OCI-LY7 (cell line): Measurements from ENCODE around the gene DNMT3A. TPM values are rescaled to one million over a fixed set of nuclear protein-coding genes. Genes with fewer than 3 reads are reported as not detected.

Source experiments
- BruUV-seq: library from RNA; stranded (reverse); fragments of 400-500 nt; replicated peaks from 2 replicates; lab custom pipeline; 2021; lab: Mats Ljungman, UMichigan
- CTCF ChIA-PET: fragments of 300-600 bp; sonication (Branson Sonifier 250); formaldehyde crosslinking; loops from one replicate; lab custom pipeline; 2022; ENCODE audit warnings: antibody characterized with exemption; ENCODE audit not compliant: unreplicated experiment; lab: Charles Lee
- POLR2A ChIA-PET: fragments of 300-600 bp; sonication (Branson Sonifier 250); formaldehyde crosslinking; loops from one replicate; lab custom pipeline; 2022; ENCODE audit warnings: antibody characterized with exemption; lab: Charles Lee
- DNase-seq: peaks from one replicate; pipeline ENCODE4 v3.0.0-alpha.2; 2015; ENCODE audit warnings: low spot score
- H2AFZ ChIP-seq: fragments of 200-600 bp; sonication (generic), shearing (Covaris generic); 2 replicates; pipeline ENCODE4 v1.6.1; 2014; ENCODE audit warnings: mild to moderate bottlenecking, antibody characterized with exemption, low read length, moderate library complexity
- H3K27ac ChIP-seq: fragments of 200-600 bp; sonication (generic); 2 replicates; pipeline ENCODE4 v1.5.1; 2014; ENCODE audit warnings: mixed run types, low read depth, mild to moderate bottlenecking, moderate library complexity, low read length, inconsistent platforms; ENCODE audit not compliant: poor library complexity, severe bottlenecking
- H3K36me3 ChIP-seq: fragments of 200-600 bp; sonication (generic); 2 replicates; pipeline ENCODE4 v1.6.1; 2014; ENCODE audit warnings: mild to moderate bottlenecking, antibody characterized with exemption, low read length, moderate library complexity, mixed read lengths; ENCODE audit not compliant: insufficient read depth
- H3K4me1 ChIP-seq: fragments of 200-600 bp; sonication (generic); 2 replicates; pipeline ENCODE4 v1.5.1; 2014; ENCODE audit warnings: mild to moderate bottlenecking, low read length; ENCODE audit not compliant: insufficient read depth, poor library complexity, severe bottlenecking
- H3K4me2 ChIP-seq: fragments of 200-600 bp; sonication (generic); 2 replicates; pipeline ENCODE4 v1.6.1; 2014; ENCODE audit warnings: mild to moderate bottlenecking, low read length
- H3K4me3 ChIP-seq: fragments of 200-600 bp; sonication (generic); 2 replicates; pipeline ENCODE4 v1.5.1; 2014; ENCODE audit warnings: mild to moderate bottlenecking, low read depth, low read length; ENCODE audit not compliant: poor library complexity, severe bottlenecking
- H3K79me2 ChIP-seq: fragments of 200-600 bp; sonication (generic); 2 replicates; pipeline ENCODE4 v1.6.1; 2016; ENCODE audit warnings: low read depth, mild to moderate bottlenecking, low read length, moderate library complexity, mixed read lengths; ENCODE audit not compliant: insufficient read depth
- H3K9me2 ChIP-seq: fragments of 200-600 bp; sonication (generic); 2 replicates; pipeline ENCODE4 v1.6.1; 2016; ENCODE audit warnings: mild to moderate bottlenecking, low read length, mixed read lengths; ENCODE audit not compliant: insufficient read depth
- H3K9me3 ChIP-seq: fragments of 200-600 bp; sonication (generic); 2 replicates; pipeline ENCODE4 v1.6.1; 2014; ENCODE audit warnings: mild to moderate bottlenecking, mixed run types, low read length, mixed read lengths
- H4K20me1 ChIP-seq: fragments of 200-600 bp; sonication (generic); 2 replicates; pipeline ENCODE4 v1.6.1; 2014; ENCODE audit warnings: mild to moderate bottlenecking, antibody characterized with exemption, low read length, moderate library complexity, mixed read lengths; ENCODE audit not compliant: insufficient read depth
- CTCF ChIP-seq: fragments of 200-600 bp; sonication (generic); conservative IDR thresholded peaks from 2 replicates; pipeline ENCODE4 v1.5.1; 2014; ENCODE audit warnings: mild to moderate bottlenecking, antibody characterized with exemption, low read length, moderate library complexity, mixed read lengths
- EZH2phosphoT487 ChIP-seq: fragments of 200-600 bp; sonication (generic); IDR thresholded peaks from 2 replicates; pipeline ENCODE4 v1.6.1; 2018; ENCODE audit warnings: low read depth, borderline replicate concordance, mild to moderate bottlenecking, mixed run types, antibody characterized with exemption, low read length, moderate library complexity, mixed read lengths
- intact Hi-C: fragments of 100-400 bp; cut with micrococcal nuclease; formaldehyde crosslinking; loops from one replicate; pipeline ENCODE4 v1.10.0; 2022; ENCODE audit not compliant: unreplicated experiment
- total RNA-seq, 2 experiments: library from RNA; depleted of rRNA in 1 of 2; stranded (reverse); fragments of >200 nt in 1 of 2; shearing (Covaris generic) in 1 of 2; gene quantifications; 2 replicates each; pipeline ENCODE4 v1.2.3, GENCODE V29; 2014 to 2022

Gene DNMT3A
- total RNA-seq, 2 experiments from 2014 or later = 2.8 to 7.3 TPM

DNA sequence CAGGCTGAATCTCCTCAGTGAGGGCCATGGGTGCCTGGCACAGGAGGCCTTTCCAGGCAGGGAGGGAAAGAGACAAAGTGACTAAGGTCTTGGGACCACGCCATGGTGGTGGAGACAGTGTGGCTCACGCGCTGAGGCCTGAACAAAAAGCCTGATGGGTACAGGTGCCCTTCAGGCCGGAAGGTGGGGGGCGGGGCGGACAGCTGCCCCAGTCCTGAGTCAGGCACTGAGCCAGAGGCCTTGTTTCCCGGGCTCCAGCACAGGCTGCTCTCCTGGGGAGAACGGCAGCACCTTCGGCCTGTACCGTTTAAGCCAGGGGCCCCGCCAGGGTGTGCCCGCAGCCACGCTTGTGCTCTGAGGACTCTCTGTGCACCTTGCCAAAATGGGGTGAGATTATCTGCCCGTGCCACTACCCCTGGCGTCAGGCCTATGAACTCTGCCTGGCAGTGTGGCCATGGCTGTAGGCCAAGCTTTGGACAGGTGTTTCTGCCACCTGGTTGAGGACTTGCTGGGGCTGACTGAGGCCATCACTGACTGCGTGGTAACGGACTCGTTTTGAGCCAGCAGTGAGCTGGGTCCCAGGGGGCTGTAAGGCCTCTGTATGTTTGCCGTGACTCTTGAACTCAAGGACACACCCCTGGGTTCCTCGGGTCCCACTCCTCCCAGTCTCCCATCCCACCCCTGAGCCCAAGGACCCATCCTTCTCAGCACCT, 31.7 kb upstream of the DNMT3A start:
- ChIA-PET POLR2A (interaction anchor here (0.5 to 1.0 kb wide), 3 partner anchors 24 to 151 kb away, joined by 3 to 7 read pairs (median 6); no protein-coding TSS in a partner anchor), CTCF (no interaction called here)
- H3K36me3 ChIP-seq = no peaks in the 10 kb centered on the region
- DNase-seq = no peak
- intact Hi-C loops = loop anchor here (10.0 kb wide), 1 partner anchor 191 kb away; no protein-coding TSS in a partner anchor
- no peak overlapping the region for H2AFZ ChIP-seq
- no peaks in the 10 kb centered on the region for H3K9me3 ChIP-seq
- peaks cover 26% of the 10 kb centered on the region for H3K4me1 ChIP-seq
- no peak overlapping the region for H3K27ac ChIP-seq
- no TSS peak for BruUV-seq
- H3K4me3 ChIP-seq = no peak overlapping the region
- TF ChIP-seq EZH2phosphoT487 (no peak), CTCF (no peak)
- no peaks in the 10 kb centered on the region for H3K79me2 ChIP-seq
- H4K20me1 ChIP-seq = no peaks in the 10 kb centered on the region
- H3K9me2 ChIP-seq = no peaks in the 10 kb centered on the region
- no peak overlapping the region for H3K4me2 ChIP-seq

DNA sequence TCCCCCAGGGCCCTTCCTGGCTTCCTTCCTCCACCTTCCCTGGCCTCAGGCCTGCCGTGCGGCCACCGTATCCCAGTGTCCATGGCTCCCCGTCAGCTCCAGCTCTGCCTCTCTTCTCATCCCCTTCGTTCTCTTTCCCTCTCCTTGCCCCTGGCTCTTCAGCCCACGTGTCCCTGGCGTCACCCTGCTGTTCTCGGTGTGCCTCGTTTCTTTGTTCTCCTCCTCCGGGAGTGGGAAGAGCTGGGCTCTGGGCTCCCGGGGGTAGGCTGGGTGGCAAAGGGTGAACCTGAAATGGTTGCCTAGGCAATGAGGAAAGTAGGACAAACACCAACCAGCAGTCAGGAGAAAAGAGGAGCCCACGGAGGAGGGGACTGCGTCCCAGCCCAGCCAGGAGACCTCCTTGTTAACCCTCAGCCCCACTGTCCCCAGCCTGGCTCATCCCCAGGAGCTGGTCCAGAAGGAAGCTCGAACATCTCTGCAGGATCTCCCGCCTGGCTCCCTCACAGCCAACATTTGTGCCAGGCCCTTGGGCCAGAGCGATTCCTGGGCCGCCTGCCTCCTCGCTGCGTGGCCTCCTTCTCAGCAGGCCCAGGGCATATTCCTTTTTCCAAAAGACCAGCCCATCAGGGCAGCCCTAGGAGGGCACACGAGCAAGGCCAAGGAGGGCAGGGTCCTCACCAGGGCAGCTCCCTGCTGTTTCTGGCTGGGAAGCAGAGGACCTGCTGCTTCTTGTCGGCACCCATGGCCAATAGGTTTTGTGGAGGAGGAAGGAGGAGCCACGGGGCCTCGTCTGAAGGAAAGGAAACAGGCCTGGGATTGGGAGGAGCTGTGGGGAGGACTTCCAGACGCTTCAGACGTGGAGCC, 30.9 kb upstream of the DNMT3A start:
- H3K9me3 ChIP-seq = no peaks in the 10 kb centered on the region
- intact Hi-C loops = loop anchor here (10.0 kb wide), 1 partner anchor 192 kb away; no protein-coding TSS in a partner anchor
- BruUV-seq = no TSS peak
- H3K4me2 ChIP-seq = no peak overlapping the region
- H2AFZ ChIP-seq = no peak overlapping the region
- no peak overlapping the region for H3K27ac ChIP-seq
- no peaks in the 10 kb centered on the region for H4K20me1 ChIP-seq
- no peak for DNase-seq
- POLR2A ChIA-PET = interaction anchor here (1.0 kb wide), 1 partner anchor 25 kb away, joined by 3 read pairs; no protein-coding TSS in a partner anchor
- no peaks in the 10 kb centered on the region for H3K36me3 ChIP-seq
- H3K9me2 ChIP-seq = no peaks in the 10 kb centered on the region
- H3K79me2 ChIP-seq = no peaks in the 10 kb centered on the region
- TF ChIP-seq EZH2phosphoT487 = no peak
- no peak for TF ChIP-seq CTCF
- peaks cover 18% of the 10 kb centered on the region for H3K4me1 ChIP-seq
- CTCF ChIA-PET = interaction anchor here (1.9 kb wide), 1 partner anchor 10 kb away, joined by 6 read pairs; no protein-coding TSS in a partner anchor
- no peak overlapping the region for H3K4me3 ChIP-seq
